Measurements from ENCODE around the gene BRD7.

GRCh38 chr16:50338371-50339231 lies 30.2 kb downstream of the BRD7 start:
- TF ChIP-seq CTCF (IDR thresholded peaks at IDR 0.05) (no peak), POLR2A (IDR thresholded peaks at IDR 0.05) (no peak)
